ENCODE measurements around the gene CYTH1. TPM values are rescaled to one million over a fixed set of nuclear protein-coding genes. Genes with fewer than 3 reads are reported as not detected.

Gene CYTH1
- total RNA-seq, 1 experiment from 2014 or later: 46.7 TPM

GRCh38 chr17:78803186-78803845 lies 21.2 kb upstream of the CYTH1 start:
- Histone ChIP-seq H3K4me3 (ENCODE audit: low read depth in 2 of 2, low read length in 2 of 2) (no peak overlapping the region), H3K36me3 (ENCODE audit: control insufficient read depth, insufficient read depth, low read length) (0 out of 2 replicates have a peak, but pooled peaks cover 11% of the 10 kb centered on the region), H3K27ac (ENCODE audit: low read length) (no peak overlapping the region), H3K4me1 (ENCODE audit: control insufficient read depth, insufficient read depth, low read length) (no peaks in the 10 kb centered on the region), H3K9me3 (ENCODE audit: control insufficient read depth, insufficient read depth, low read depth, low read length) (no peaks in the 10 kb centered on the region), H3K27me3 (ENCODE audit: control insufficient read depth, insufficient read depth, low read length) (no peaks in the 10 kb centered on the region)
- DNase-seq (ENCODE audit: low read depth, low spot score) (no peak), ATAC-seq (no peak)
- ChIA-PET POLR2A (interaction anchor here (0.7 kb wide), 1 partner anchor 149 kb away, joined by 8 read pairs; no protein-coding TSS in a partner anchor), CTCF (interaction anchor here (0.6 kb wide), 2 partner anchors 18 to 172 kb away, joined by 5 to 8 read pairs; no protein-coding TSS in a partner anchor)
- BruUV-seq (replicated peaks): no TSS peak
- intact Hi-C loops (cut with micrococcal nuclease; ENCODE audit: unreplicated experiment) (no loop called here), in situ Hi-C loops (cut with HindIII; ENCODE audit: low pct_unique_long_range_greater_than_20kb, low sequenced_read_pairs) (no loop called here)
- no peak for TF ChIP-seq TCF7L2 (IDR thresholded peaks at IDR 0.05; ENCODE audit: low read depth, low read length)
- TF ChIP-seq, protein P1, sequence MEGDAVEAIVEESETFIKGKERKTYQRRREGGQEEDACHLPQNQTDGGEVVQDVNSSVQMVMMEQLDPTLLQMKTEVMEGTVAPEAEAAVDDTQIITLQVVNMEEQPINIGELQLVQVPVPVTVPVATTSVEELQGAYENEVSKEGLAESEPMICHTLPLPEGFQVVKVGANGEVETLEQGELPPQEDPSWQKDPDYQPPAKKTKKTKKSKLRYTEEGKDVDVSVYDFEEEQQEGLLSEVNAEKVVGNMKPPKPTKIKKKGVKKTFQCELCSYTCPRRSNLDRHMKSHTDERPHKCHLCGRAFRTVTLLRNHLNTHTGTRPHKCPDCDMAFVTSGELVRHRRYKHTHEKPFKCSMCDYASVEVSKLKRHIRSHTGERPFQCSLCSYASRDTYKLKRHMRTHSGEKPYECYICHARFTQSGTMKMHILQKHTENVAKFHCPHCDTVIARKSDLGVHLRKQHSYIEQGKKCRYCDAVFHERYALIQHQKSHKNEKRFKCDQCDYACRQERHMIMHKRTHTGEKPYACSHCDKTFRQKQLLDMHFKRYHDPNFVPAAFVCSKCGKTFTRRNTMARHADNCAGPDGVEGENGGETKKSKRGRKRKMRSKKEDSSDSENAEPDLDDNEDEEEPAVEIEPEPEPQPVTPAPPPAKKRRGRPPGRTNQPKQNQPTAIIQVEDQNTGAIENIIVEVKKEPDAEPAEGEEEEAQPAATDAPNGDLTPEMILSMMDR (IDR thresholded peaks at IDR 0.05): no peak
- TF ChIP-seq, protein P2, sequence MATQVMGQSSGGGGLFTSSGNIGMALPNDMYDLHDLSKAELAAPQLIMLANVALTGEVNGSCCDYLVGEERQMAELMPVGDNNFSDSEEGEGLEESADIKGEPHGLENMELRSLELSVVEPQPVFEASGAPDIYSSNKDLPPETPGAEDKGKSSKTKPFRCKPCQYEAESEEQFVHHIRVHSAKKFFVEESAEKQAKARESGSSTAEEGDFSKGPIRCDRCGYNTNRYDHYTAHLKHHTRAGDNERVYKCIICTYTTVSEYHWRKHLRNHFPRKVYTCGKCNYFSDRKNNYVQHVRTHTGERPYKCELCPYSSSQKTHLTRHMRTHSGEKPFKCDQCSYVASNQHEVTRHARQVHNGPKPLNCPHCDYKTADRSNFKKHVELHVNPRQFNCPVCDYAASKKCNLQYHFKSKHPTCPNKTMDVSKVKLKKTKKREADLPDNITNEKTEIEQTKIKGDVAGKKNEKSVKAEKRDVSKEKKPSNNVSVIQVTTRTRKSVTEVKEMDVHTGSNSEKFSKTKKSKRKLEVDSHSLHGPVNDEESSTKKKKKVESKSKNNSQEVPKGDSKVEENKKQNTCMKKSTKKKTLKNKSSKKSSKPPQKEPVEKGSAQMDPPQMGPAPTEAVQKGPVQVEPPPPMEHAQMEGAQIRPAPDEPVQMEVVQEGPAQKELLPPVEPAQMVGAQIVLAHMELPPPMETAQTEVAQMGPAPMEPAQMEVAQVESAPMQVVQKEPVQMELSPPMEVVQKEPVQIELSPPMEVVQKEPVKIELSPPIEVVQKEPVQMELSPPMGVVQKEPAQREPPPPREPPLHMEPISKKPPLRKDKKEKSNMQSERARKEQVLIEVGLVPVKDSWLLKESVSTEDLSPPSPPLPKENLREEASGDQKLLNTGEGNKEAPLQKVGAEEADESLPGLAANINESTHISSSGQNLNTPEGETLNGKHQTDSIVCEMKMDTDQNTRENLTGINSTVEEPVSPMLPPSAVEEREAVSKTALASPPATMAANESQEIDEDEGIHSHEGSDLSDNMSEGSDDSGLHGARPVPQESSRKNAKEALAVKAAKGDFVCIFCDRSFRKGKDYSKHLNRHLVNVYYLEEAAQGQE (IDR thresholded peaks at IDR 0.05; ENCODE audit: insufficient read depth in 1 of 2, low read depth in 2 of 2, low read length in 1 of 2): no peak
- TF ChIP-seq SIN3A (IDR thresholded peaks at IDR 0.05; ENCODE audit: borderline replicate concordance, insufficient read depth, low read depth, low read length): no peak
- TF ChIP-seq POLR2AphosphoS5 (IDR thresholded peaks at IDR 0.05; ENCODE audit: low read depth, low read length): no peak

DNA sequence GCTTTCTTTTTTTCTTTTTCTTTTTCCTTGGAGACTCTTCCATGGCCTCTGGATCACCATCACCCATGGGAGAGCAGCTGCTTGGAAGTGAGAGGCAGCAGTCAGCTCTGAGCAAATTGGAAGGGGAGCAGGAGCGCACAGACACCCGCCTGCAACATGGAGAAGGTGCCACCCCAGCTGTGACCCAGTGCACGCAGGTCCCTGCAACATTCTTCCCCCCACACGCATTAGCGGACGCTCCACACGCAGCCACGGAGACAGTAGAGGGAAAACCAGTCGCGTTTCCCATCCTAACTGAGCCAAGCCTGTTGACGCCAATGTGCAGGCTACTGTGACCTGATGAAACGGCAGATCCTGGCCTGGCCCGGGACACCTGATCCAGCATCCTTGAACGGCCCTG lies 20.4 kb upstream of the CYTH1 start:
- no peak overlapping the region for H3K4me3 ChIP-seq (ENCODE audit: low read depth in 2 of 2, low read length in 2 of 2)
- no peaks in the 10 kb centered on the region for H3K27me3 ChIP-seq (ENCODE audit: control insufficient read depth, insufficient read depth, low read length)
- TF ChIP-seq, protein P1 (IDR thresholded peaks at IDR 0.05): no peak
- no peak for TF ChIP-seq SIN3A (IDR thresholded peaks at IDR 0.05; ENCODE audit: borderline replicate concordance, insufficient read depth, low read depth, low read length)
- TF ChIP-seq TCF7L2 (IDR thresholded peaks at IDR 0.05; ENCODE audit: low read depth, low read length): no peak
- TF ChIP-seq, protein P2 (IDR thresholded peaks at IDR 0.05; ENCODE audit: insufficient read depth in 1 of 2, low read depth in 2 of 2, low read length in 1 of 2): no peak
- no peak for TF ChIP-seq POLR2AphosphoS5 (IDR thresholded peaks at IDR 0.05; ENCODE audit: low read depth, low read length)
- no peaks in the 10 kb centered on the region for H3K4me1 ChIP-seq (ENCODE audit: control insufficient read depth, insufficient read depth, low read length)
- CTCF ChIA-PET: no interaction called here
- no TSS peak for BruUV-seq (replicated peaks)
- POLR2A ChIA-PET: no interaction called here
- 0 out of 2 replicates have a peak, but pooled peaks cover 10% of the 10 kb centered on the region for H3K36me3 ChIP-seq (ENCODE audit: control insufficient read depth, insufficient read depth, low read length)
- no peak for ATAC-seq
- no peak for DNase-seq (ENCODE audit: low read depth, low spot score)
- no peak overlapping the region for H3K27ac ChIP-seq (ENCODE audit: low read length)
- in situ Hi-C loops (cut with HindIII; ENCODE audit: low pct_unique_long_range_greater_than_20kb, low sequenced_read_pairs) (no loop called here), intact Hi-C loops (cut with micrococcal nuclease; ENCODE audit: unreplicated experiment) (no loop called here)
- H3K9me3 ChIP-seq (ENCODE audit: control insufficient read depth, insufficient read depth, low read depth, low read length): no peaks in the 10 kb centered on the region
